Measurements from ENCODE around the gene EVC2. TPM values are rescaled to one million over a fixed set of nuclear protein-coding genes. Genes with fewer than 3 reads are reported as not detected.

EVC2 gene
- total RNA-seq, 2 experiments from 2014 or later, result 3.4 TPM; not detected in 1

GRCh38 chr4:5547651-5548249 is 160.6 kb downstream of the EVC2 start:
- H3K27ac ChIP-seq (ENCODE audit: low read depth, low read length, poor library complexity, severe bottlenecking), result no peak overlapping the region
- no peak overlapping the region for H3K4me3 ChIP-seq (ENCODE audit: low read depth, low read length, poor library complexity, severe bottlenecking)
- no TSS peak for BruUV-seq (replicated peaks)
- no peaks in the 10 kb centered on the region for H3K9me2 ChIP-seq (ENCODE audit: insufficient read depth, low read length)
- H4K20me1 ChIP-seq (ENCODE audit: insufficient read depth, low read length), result no peaks in the 10 kb centered on the region
- intact Hi-C loops (cut with micrococcal nuclease; ENCODE audit: unreplicated experiment), result no loop called here
- TF ChIP-seq EZH2phosphoT487 (IDR thresholded peaks at IDR 0.05; ENCODE audit: borderline replicate concordance, low read depth, low read length), result no peak
- no peak for TF ChIP-seq CTCF (conservative IDR thresholded peaks at IDR 0.05; ENCODE audit: low read length)
- no peak overlapping the region for H2AFZ ChIP-seq (ENCODE audit: low read length)
- H3K79me2 ChIP-seq (ENCODE audit: insufficient read depth, low read depth, low read length), result no peaks in the 10 kb centered on the region
- POLR2A ChIA-PET, result no interaction called here
- no peaks in the 10 kb centered on the region for H3K4me1 ChIP-seq (ENCODE audit: insufficient read depth, low read length, poor library complexity, severe bottlenecking)
- DNase-seq (ENCODE audit: low spot score), result no peak
- no peaks in the 10 kb centered on the region for H3K36me3 ChIP-seq (ENCODE audit: insufficient read depth, low read length)
- no peak overlapping the region for H3K4me2 ChIP-seq (ENCODE audit: low read length)
- H3K9me3 ChIP-seq (ENCODE audit: low read length), result no peaks in the 10 kb centered on the region
- CTCF ChIA-PET (ENCODE audit: unreplicated experiment), result no interaction called here

- no TSS peak for BruUV-seq (replicated peaks)
- Histone ChIP-seq H3K79me2 (ENCODE audit: insufficient read depth, low read depth, low read length) (no peaks in the 10 kb centered on the region), H3K4me1 (ENCODE audit: insufficient read depth, low read length, poor library complexity, severe bottlenecking) (no peaks in the 10 kb centered on the region), H3K9me3 (ENCODE audit: low read length) (no peaks in the 10 kb centered on the region), H3K4me3 (ENCODE audit: low read depth, low read length, poor library complexity, severe bottlenecking) (no peak overlapping the region), H3K4me2 (ENCODE audit: low read length) (no peak overlapping the region), H2AFZ (ENCODE audit: low read length) (no peak overlapping the region), H3K36me3 (ENCODE audit: insufficient read depth, low read length) (no peaks in the 10 kb centered on the region), H4K20me1 (ENCODE audit: insufficient read depth, low read length) (no peaks in the 10 kb centered on the region), H3K9me2 (ENCODE audit: insufficient read depth, low read length) (no peaks in the 10 kb centered on the region), H3K27ac (ENCODE audit: low read depth, low read length, poor library complexity, severe bottlenecking) (no peak overlapping the region)
- ChIA-PET CTCF (ENCODE audit: unreplicated experiment) (no interaction called here), POLR2A (no interaction called here)
- no peak for TF ChIP-seq CTCF (conservative IDR thresholded peaks at IDR 0.05; ENCODE audit: low read length)
- no peak for TF ChIP-seq EZH2phosphoT487 (IDR thresholded peaks at IDR 0.05; ENCODE audit: borderline replicate concordance, low read depth, low read length)
- no peak for DNase-seq (ENCODE audit: low spot score)
- intact Hi-C loops (cut with micrococcal nuclease; ENCODE audit: unreplicated experiment), result no loop called here
Measured at GRCh38 chr4:5545271-5545670, 163.1 kb downstream of the EVC2 start.

- Histone ChIP-seq H3K4me1 (ENCODE audit: insufficient read depth, low read length, poor library complexity, severe bottlenecking) (no peaks in the 10 kb centered on the region), H2AFZ (ENCODE audit: low read length) (no peak overlapping the region), H3K27ac (ENCODE audit: low read depth, low read length, poor library complexity, severe bottlenecking) (no peak overlapping the region), H3K79me2 (ENCODE audit: insufficient read depth, low read depth, low read length) (no peaks in the 10 kb centered on the region), H3K36me3 (ENCODE audit: insufficient read depth, low read length) (no peaks in the 10 kb centered on the region), H3K9me3 (ENCODE audit: low read length) (no peaks in the 10 kb centered on the region), H3K9me2 (ENCODE audit: insufficient read depth, low read length) (no peaks in the 10 kb centered on the region), H3K4me2 (ENCODE audit: low read length) (no peak overlapping the region), H3K4me3 (ENCODE audit: low read depth, low read length, poor library complexity, severe bottlenecking) (no peak overlapping the region), H4K20me1 (ENCODE audit: insufficient read depth, low read length) (no peaks in the 10 kb centered on the region)
- ChIA-PET CTCF (ENCODE audit: unreplicated experiment) (no interaction called here), POLR2A (no interaction called here)
- no TSS peak for BruUV-seq (replicated peaks)
- DNase-seq (ENCODE audit: low spot score), result no peak
- intact Hi-C loops (cut with micrococcal nuclease; ENCODE audit: unreplicated experiment), result no loop called here
- TF ChIP-seq CTCF (conservative IDR thresholded peaks at IDR 0.05; ENCODE audit: low read length) (no peak), EZH2phosphoT487 (IDR thresholded peaks at IDR 0.05; ENCODE audit: borderline replicate concordance, low read depth, low read length) (no peak)
Measured at GRCh38 chr4:5544762-5545161, 163.6 kb downstream of the EVC2 start.
